Measurements from ENCODE around the gene SLC24A4.

SLC24A4 gene

DNA sequence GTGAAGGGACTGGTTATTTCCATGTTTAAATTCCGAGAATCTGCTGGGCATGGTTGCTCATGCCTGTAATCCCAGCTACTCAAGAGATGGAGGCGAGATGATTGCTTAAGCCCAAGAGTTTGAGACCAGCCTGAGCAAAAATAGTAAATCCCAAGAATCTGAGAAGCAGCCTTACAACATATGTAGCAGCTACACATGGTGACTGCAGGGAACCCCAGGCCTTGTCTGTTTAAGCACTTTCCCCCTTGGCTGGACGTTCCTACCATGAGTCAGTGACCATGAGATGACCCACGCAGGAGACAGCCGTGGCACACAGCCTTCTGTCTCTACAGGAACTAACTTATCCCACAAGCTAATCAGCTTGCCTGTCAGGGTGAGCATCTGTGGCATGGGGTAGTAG, 5.5 kb upstream of the SLC24A4 start:
- no peak for DNase-seq

DNA sequence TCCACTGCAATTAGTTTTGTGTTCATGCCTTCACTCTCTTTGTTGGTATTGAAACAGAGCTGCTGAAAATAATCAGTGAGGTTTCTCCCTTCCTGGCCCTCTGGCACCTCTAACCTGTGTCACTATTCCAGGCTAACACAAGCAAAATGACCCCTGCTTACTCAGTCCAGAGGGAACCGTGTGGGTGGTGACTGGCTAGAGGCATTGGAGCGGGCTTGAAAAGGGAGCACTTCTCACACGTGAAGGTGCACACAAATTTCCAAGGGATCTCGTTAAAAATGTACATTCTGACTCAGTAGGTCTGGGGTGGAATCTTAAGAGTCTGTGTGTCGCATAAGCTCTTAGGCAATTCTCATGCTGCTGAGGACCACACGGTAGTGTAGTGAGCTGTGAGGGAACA, 1.3 kb upstream of the SLC24A4 start:
- DNase-seq: no peak

DNA sequence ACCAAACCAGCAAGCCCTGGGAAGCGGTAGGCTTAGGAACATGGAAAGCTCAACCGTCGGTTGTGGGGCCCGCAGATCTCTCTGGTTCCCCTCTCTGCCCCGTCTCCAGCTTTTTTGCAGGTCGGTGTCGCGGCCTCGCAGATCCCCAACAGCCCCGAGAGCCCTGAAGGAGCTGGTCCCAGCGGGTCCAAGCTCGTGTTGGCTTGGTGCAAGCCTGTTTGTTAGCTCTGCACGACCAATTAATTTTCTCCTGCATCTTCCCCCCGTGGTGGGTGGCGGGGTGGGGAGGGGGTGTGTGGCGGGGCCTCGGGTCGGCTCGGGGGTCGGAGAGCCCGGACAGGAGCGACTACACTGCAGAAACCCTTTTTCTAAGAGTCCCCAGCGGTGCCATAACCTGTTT, 449 bp upstream of the SLC24A4 start:
- no peak for DNase-seq

DNA sequence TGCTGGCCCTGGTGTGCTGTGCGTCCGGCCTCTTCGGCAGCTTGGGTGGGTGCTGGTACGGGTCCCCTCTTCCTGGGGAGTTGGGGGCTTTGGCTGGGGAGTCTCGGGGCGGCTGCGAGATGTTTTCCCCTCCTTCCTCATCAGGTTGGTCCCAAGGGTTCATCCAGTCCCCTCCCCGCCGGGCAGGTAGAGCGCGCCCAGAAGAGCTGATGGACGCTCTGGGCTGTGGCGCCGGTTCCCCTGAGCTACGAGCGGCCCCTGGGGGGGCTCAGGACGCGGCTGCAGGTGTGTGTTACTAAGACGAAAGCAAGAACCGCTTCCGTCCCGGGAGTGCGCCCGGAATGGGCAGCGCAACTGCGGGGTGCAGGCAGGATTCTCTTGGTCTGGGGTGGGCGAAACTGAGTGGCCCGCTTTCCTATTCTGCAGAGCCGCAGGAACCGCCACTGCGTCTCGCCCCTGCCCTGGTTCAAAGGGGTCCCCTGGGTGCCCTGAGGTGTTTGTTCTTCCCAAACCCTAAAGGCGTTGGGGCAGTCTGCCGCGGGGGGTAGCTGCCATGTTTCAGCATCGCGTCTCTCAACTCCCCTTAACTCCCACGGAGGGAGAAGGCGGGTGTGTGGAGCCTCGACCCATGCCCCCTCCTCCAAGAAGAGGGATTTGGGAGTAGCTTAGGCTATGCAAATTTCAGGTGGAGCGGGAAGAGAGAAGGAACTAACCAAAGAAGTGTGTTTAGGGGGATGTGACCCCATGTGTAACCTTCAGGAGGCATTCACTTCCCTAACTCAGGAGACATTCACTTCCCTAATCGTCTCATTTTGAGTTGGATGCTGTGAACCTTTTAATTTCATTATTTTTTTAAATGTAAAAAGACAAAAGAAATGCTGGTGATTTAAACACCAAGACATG, 1.2 kb downstream of the SLC24A4 start:
- no peak for DNase-seq

DNA sequence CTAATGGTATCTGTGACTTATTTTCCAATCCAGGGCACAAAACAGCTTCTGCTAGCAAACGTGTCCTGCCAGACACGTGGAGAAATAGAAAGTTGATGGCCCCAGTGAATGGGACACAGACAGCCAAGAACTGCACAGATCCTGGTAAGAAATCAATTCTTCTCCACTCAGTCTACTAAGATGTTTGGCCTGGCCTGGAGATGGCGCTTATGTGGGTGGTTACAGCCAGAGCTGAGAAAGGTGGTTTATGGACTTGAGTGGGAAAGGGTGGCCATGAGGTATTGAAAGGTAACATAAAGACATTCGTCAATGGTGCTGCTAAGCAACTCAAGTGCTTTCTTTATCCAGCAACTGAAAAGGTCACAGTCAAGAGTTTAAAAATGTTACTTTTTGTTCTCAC, 2.9 kb downstream of the SLC24A4 start:
- DNase-seq: no peak

DNA sequence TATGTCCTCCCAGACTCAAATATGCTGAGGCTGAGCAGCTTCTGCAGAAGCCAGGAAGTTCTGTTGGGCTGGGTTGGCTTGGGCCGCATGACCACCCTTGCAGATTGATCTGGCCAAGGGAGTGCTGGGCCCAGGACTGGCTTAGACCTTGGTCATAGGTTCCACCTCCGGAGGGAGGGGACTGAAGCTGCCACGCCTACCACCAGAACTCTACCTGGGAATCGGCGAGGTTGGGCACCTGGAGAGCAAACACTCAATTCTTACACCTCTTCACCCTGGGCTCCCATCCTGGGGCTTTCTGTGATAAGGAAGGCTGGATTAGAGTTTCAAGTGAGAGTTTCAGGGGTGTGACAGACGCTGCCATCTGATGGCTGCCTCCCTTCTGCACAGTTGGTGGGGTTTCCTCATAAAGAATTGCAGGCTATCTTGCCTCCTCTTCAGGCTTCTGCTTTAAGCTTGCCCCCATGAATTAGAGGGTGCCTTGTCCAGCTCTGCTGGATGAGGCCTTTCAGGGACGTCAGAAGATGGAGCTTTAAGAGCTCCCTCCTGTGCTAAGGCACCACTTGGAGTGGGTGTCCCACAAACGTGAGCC, 5.8 kb downstream of the SLC24A4 start:
- DNase-seq: no peak

DNA sequence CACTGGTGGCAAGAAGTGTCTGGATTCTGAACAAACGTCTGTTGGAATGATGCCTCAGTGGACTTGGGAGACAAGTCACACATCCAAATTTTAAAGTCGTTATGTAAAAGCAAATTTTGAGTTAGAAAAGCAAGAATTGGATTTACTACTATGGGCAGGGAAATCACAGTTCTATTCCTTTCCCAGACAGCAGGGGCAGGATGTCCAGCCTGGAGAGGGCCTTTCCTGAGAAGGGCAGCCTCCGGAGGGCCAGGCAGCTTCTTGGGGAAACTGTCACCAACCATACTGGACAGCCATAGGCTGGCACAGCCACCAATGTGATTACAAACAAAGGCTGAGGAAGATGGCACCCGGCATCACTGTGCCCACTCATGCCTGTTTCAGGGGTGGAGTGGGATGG, 11.1 kb downstream of the SLC24A4 start:
- DNase-seq: no peak

DNA sequence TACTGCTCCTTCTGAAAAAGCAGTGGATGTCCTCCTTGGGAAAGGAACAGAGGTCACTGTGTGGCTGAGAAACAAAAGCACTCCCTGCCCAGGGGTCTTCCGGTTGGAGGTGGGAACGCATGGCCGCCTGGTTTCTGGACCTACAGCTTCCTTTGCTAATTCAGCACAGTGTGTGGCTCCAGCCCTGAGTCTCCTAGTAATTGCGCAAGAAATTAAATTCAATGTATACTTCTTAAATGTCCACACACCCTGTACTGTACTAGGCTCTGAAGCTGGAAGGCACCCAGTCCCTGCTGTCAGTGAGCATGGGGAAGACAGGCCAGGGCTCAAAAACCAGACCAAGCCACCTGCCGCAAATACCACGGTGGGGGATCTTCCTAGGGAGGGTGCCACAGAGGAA, 13.4 kb downstream of the SLC24A4 start:
- DNase-seq: no peak

DNA sequence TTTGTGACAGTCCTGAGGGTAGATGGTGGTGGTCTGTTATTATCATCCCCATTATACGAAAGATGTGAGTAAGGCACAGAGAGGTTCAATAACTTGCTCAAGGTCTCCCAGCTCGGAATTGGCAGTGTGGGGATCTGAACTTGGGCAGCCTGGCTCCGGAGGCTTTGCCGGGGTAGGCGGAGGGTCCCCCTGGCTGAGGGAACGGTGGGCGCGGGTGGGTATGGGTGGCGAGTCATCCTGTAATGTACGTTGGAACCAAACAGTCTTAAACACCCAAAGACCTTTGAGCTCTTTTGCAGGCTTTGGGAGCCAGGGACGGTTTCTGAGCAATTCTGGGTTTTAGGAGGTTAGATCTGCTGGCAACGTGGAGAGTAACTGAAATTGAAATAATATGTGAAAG, 16.5 kb downstream of the SLC24A4 start:
- DNase-seq: no peak

DNA sequence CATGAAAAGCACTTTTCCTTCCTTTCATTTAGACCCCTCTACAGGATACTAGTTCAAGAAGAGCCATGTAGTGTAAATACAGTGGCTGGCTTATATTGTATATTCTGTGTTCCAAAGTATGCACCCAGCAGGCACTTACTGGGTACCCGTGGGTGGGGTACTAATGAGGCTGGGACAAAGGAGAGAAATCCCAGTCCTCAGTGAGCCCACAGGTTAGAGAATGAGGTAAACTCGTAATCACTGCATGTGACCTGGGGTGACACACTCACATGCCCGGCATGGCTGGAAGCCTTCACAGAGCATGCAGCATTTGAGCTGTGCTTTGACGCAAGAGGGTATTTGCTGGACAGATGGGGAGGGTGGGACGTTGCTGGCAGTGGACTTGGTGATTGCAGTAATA, 17.1 kb downstream of the SLC24A4 start:
- no peak for DNase-seq

DNA sequence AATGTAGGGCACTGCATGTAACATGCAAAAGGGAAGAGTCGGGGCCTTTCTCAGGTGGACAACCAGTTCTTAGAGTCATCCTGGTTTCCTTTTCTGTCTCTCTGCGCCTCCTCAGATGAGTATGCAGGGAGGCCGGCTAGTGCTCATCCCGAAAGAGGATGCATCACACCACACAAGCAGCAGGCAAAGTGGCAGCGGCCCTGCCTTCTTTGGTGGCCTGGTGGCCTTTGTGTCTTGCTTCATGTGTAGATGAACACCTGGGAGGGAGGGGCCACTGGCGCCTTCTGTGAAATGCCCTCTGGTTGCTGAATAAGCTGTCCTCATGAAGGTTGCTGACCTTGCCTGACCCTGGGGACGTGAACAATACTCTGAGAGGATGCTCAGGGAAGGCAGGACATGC, 18.0 kb downstream of the SLC24A4 start:
- no peak for DNase-seq

DNA sequence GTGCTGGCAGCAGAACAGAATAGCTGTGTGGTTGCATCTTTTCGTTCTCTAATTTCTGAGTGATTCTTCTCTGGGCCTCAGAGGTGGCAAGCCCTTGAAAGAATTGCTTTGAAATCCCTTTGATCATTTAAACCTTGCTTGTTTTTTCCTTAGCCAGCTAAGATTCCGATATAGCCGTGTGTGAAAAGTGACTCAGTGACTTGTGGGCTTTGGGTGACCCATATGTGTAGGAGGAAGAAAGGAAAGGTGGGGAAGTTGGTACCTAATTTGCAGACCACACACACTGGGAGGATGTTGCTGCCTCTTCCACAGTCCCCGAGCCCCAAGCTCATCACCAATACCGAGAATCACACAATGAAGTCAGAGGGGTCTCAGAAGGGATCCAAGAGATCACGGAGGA, 18.8 kb downstream of the SLC24A4 start:
- no peak for DNase-seq

DNA sequence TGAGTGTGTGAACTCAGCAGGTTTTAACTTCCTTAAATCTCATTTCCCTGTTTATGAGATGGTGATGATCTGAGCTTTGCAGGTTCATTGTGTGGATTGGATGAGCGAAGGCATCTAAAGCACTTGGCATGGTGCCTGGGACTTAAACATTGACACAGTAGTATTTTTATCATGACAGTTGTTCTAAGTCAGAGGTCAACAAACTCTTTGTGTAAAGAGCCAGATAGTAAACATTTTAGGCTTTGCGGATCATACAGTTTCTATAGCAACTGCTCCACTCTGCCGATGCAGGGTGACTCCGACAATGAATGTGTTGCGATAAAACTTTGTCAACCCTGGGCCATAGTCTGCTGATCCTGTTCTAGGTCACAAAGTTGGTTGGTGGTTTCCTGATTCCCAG, 25.2 kb downstream of the SLC24A4 start:
- no peak for DNase-seq

DNA sequence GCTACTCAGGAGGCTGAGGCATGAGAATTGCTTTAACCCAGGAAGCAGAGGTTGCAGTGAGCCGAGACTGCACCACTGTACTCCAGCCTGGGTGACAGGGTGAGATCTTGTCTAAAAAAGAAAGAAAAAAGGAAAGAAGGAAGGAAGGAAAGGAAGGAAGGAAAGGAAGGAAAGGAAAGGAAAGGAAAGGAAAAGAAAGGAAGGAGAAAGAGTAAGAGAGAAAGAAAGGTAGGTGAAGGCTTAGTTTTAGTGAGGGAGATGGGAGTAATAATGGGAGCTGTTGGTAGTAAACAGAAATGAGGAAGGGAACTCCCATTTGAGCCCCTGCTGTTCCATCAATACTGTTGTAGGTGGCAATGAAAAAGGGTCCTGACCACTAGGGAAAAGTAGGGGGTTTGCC, 28.8 kb downstream of the SLC24A4 start:
- DNase-seq: no peak

DNA sequence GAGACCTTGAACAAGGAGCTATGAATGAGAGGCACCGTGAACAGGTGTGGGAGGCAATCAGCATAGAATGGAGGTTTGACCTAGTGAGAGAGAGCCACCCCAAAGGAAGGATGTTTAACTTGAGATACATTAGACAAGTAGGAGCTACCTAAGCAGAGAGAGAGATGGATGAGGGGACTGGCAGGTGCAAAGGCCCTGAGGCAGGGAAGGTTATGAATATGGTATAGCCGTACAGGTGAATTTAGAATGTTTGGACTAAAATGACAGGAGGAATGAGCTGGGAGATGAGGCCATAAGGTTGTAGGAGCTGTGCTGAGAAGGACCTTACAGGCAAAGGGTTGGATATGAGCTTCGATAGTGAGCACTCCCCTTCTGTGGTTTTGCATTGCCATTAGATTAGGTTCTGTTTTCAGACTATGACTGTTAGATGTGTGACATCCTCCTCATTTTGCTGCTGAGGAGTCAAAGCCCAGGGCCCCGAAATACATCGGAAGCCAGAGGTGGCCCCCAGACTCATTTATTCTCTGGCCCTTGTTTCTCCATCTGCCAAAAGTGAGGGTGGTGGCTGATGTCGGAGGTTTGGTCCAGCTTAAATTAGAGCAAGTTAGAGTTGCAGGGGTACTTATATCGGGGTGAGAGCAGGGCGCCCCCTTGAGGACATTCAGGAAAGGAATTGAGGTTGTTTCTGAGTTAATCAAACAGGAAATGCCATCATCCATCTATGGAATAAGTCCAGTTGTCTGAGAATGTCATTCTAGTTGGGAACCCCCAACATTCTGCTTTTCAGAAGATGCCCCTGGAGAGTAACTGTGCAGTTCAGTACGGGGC, 29.4 kb downstream of the SLC24A4 start:
- DNase-seq: no peak

DNA sequence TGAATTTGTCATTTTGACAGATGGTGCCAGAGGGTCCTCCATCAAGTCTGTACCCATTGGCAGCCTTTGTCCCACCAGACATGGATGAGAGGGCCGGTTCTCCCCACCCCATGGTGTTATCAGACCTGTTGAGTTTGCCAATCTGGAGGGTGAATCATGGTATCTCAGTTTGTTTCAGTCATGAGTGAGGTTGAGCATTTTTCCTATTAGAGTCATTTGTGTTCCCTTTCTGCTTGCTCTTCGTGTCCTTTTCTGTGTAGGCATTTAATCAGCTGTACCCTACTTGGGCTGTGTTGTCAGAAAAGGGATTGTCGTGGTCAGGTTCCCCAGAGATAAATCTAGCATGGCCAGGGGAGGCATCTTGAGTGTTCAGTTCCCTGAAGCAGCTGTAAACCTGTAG, 30.5 kb downstream of the SLC24A4 start:
- DNase-seq: no peak

DNA sequence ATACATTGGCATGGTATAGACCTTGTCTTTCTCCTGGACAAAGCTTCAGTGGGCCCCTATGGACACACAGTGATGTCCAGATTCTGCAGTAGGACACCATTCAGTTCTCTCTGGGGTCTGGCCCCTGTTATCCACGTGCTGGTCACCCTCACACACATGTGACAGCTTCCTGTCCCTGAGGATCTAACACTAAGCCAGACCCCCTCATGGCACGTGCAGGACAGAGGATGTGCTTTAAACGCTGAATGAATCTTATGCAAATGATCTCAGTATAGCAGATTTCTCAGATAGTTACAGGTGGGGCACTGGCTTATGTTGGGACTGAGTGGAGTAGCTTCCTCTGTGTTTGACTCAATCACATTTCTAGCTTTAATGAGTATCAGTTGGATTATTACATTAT, 33.7 kb downstream of the SLC24A4 start:
- no peak for DNase-seq

DNA sequence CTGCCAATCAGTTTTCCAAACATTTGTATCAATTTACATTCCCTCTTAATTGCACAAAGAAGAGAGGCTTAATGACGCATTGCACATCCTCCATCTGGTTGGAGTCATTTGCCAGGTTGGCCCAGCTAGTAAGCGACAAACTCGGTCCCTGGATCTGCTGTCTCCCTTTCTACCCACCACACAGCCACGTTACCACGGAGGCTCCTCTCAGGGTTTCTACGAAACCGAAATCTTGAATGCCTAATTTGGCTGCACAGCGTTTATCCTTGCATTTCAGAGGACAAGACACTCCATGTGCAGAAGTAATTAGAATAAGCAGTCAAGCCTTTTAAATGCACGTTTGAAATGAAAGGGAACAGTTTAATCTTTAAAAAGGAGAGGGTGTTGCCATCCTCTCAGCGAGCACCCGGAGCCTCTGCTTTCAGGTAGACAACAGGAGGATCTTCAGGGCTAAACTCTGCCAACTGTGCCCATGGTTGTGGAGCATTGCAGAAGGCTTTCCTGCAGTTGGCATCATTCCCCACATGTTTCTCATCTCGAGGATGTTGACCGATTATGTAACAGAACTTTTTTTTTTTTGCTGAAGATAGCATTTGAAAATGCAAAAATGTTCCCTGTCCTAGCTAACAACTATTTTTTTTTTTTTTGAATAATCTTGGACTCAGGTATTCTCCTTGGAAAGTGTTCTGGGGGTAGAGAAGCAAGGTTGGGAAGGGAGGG, 37.8 kb downstream of the SLC24A4 start:
- DNase-seq: no peak

DNA sequence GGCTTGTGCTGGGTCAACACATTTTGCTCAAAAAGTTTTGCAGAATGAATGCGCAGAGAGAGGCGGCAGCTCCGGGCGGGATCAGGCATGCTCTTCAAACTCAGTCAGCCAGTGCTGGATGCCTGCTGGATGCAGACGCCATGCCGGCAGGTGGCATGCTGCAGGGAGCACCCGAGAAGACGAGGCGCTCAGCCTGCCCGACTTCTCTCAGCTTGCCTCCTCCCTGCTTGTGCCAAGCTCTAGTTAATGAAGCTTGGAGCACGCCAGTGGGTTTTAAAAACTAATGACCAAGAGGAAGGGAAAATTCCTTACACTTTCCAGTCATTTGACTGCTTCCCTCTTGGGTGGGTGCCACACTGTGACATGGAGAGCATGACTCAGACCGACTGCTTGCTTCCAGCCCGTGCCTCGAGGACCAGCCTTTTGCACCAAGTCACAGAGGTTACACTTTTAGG, 39.8 kb downstream of the SLC24A4 start:
- DNase-seq: no peak

DNA sequence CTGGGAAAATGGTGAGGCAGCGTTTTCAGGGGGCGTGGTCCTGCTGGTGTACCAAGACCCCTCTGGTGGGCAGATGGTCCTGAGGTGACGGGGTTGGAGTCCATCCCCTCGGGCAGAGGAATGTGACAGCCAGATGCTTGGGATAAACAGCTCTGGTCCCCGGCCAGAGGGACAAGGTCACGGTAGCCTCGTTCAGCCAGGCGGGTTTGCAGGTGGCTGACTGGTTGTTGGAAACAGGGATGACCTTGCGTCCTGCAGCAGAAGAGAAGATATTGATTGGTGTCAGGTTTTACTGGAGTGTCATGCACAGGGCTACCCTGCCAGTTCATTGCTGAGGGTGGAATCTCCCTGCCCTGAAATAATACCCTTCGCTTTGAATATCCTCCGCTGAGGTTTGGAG, 43.3 kb downstream of the SLC24A4 start:
- DNase-seq: no peak

DNA sequence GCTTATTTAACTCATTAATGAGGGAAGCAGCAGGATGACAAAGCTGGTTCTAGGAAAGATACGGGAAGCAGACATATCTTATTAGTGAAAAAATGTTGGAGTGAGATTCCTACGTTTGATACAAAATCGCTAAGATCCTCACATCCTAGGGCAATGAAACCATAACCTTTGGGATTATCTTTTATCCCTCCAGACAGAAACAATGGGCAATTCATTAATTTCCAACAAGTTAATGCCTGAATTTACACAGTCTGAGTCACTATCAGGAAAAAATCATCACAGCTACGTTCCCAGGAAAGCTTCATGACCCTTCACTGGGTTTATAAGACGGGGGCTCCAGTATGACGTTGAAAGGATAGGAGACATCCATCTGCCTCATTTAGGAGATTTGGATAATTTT, 45.0 kb downstream of the SLC24A4 start:
- no peak for DNase-seq

DNA sequence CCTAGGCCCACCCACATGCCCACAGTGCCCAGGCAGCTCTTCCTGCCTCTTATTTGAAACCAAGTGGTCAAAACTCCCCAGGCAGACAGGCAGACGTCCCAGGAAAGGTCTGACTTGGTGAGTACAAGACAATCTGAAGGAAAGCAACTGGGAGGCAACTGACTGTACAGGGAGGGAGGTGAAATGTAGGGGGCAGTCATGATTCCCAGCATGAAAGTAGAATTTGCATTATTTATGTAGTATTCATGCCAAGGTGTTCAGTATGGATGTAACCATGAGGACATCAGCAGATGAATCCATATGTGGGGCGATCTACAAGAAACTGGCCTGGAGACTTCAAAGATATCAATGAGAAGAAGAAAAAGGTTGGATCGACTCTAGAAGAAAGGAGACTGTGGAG, 46.1 kb downstream of the SLC24A4 start:
- DNase-seq: no peak

DNA sequence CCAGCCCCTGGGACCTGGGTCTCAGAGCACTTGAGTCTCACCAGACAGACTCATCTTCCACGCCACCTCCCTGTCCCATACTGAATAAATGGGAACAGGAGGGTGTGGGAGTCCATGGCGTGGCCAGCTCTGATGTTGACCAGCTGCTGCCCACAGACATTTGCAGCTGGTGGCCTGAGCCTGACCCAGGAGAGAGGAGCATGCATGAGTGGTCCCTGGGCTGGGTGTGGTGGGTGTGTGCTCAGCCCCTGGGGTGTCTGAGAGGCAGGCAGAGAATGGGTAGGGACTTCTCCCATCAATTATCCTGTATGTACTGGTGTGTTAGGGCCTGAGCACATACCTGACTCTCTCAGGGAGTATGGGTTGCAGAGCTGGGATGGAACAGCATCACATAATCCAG, 49.3 kb downstream of the SLC24A4 start:
- no peak for DNase-seq

Data from activated CD4-positive, CD25-positive, alpha-beta regulatory T cell (primary cell).